Thymus (tissue), 11 donors: Measurements from ENCODE around the gene RASGRP3. TPM values are rescaled to one million over a fixed set of nuclear protein-coding genes. Genes with fewer than 3 reads are reported as not detected.
"Not testable (repeated sequence)": the region's sequence is repeated elsewhere in the genome, so short reads cannot be mapped to it uniquely, and the experiment has no call there.

Experiments used
- DNase-seq, 9 donors: peaks; one replicate each; pipeline ENCODE4 v3.0.0-alpha.2; 2013; ENCODE audit warnings: low spot score in 9 of 9, low read depth in 6 of 9, missing footprints in 1 of 9
- H3K27ac ChIP-seq, 2 donors: one replicate each; pipeline ENCODE4 v1.5.1; 2013; ENCODE audit warnings: control low read depth in 1 of 2, low read depth in 1 of 2, low read length in 1 of 2, mild to moderate bottlenecking in 1 of 2, moderate library complexity in 1 of 2
- H3K27me3 ChIP-seq, 2 donors: one replicate each; pipeline ENCODE4 v1.5.1; 2013; ENCODE audit warnings: low read length in 1 of 2; ENCODE audit not compliant: control insufficient read depth in 2 of 2, insufficient read depth in 1 of 2
- H3K36me3 ChIP-seq, 2 donors: one replicate each; pipeline ENCODE4 v1.5.1; 2013; ENCODE audit warnings: low read length in 1 of 2, mild to moderate bottlenecking in 1 of 2, moderate library complexity in 1 of 2; ENCODE audit not compliant: control insufficient read depth in 2 of 2, insufficient read depth in 2 of 2
- H3K4me1 ChIP-seq, 2 donors: one replicate each; pipeline ENCODE4 v1.5.1; 2013; ENCODE audit warnings: low read length in 2 of 2; ENCODE audit not compliant: control insufficient read depth in 2 of 2, insufficient read depth in 2 of 2
- H3K4me3 ChIP-seq, 2 donors: one replicate each; pipeline ENCODE4 v1.5.1; 2013; ENCODE audit warnings: low read length in 2 of 2, control low read depth in 1 of 2, mild to moderate bottlenecking in 1 of 2
- H3K9me3 ChIP-seq, 2 donors: one replicate each; pipeline ENCODE4 v1.5.1; 2013; ENCODE audit warnings: low read length in 1 of 2, mild to moderate bottlenecking in 1 of 2; ENCODE audit not compliant: control insufficient read depth in 2 of 2, insufficient read depth in 1 of 2
- WGBS: extraction: QIAGEN DNeasy Blood & Tissue Kit; methylation state at CpG from one replicate; pipeline ENCODE4 v1.1.7; 2013; 5-methylcytosine and 5-hydroxymethylcytosine counted together
- polyA plus RNA-seq: library from polyadenylated mRNA; stranded (reverse); fragments of 200-250 nt; gene quantifications from one replicate; pipeline ENCODE4 v1.2.3, GENCODE V29; 2013
- total RNA-seq: library from RNA; stranded (reverse); fragments of 120-200 nt; gene quantifications from one replicate; pipeline ENCODE4 v1.2.4, GENCODE V29; 2013
- donor health status: healthy.

Gene RASGRP3
- total and polyA plus RNA-seq, 2 donors, result 6.5 to 8.2 TPM

DNA sequence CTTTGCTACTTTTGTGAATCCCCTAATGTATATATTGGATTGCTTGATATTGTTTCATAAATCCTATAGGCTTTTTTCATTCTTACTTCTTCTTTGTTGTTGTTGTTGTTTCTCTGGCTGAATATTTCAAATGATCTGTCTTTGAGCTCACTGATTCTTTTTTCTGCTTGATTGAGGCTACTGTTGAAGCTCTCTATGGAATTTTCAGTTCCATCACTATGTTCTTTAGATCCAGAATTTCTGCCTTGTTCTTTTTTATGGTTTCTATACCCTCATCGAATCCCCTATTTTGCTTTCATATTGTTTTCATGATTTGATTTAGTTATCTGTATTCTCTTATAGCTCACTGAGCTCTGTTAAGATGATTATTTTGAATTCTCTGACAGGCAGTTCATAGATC, 24.6 kb upstream of the RASGRP3 start:
- 98% methylated on average over 1 of the region's 1 CpG for WGBS
- DNase-seq, result no peak
- H3K4me1 ChIP-seq, result no peaks in the 10 kb centered on the region
- peaks cover 2 to 7% of the 10 kb centered on the region in 2 donors for H3K9me3 ChIP-seq
- H3K27ac ChIP-seq, result no peak overlapping the region
- H3K4me3 ChIP-seq, result no peak overlapping the region
- no peaks in the 10 kb centered on the region for H3K27me3 ChIP-seq
- H3K36me3 ChIP-seq, result no peaks in the 10 kb centered on the region

GRCh38 chr2:33452545-33452944, 23.9 kb upstream of the RASGRP3 start:
- Histone ChIP-seq H3K4me3 (no peak overlapping the region), H3K27me3 (no peaks in the 10 kb centered on the region), H3K9me3 (peaks cover 2 to 7% of the 10 kb centered on the region in 2 donors), H3K27ac (no peak overlapping the region), H3K36me3 (no peaks in the 10 kb centered on the region), H3K4me1 (no peaks in the 10 kb centered on the region)
- no peak for DNase-seq

DNA sequence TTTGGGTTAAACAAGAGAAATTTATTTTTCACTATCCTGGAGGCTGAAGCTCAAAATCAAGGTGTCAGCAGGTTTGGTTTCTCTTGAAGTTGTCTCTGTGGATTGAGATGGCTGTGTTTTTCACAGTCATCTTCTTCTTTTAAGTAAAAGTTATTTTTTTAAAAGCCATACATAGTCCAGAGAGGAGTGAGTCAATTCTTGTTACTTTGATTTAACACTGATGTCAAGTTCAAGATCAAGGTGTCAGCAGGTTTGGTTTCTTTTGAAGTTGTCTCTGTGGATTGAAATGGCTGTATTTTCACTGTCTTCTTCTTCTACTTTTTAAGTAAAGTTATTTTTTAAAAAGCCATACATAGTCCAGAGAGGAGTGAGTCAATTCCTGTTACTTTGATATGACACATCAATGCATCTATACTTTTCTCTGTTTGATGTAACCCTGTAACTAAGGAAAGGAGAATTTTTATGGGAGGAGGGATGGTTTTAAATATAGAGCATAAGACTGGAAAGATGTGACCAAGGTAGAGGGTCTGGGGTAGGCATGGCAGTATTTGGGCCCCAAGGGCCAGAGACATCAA, 22.5 kb upstream of the RASGRP3 start:
- Histone ChIP-seq H3K36me3 (no peaks in the 10 kb centered on the region), H3K9me3 (peaks cover 2 to 7% of the 10 kb centered on the region in 2 donors), H3K4me1 (no peaks in the 10 kb centered on the region), H3K4me3 (no peak overlapping the region), H3K27ac (no peak overlapping the region), H3K27me3 (no peaks in the 10 kb centered on the region)
- DNase-seq, result no peak

DNA sequence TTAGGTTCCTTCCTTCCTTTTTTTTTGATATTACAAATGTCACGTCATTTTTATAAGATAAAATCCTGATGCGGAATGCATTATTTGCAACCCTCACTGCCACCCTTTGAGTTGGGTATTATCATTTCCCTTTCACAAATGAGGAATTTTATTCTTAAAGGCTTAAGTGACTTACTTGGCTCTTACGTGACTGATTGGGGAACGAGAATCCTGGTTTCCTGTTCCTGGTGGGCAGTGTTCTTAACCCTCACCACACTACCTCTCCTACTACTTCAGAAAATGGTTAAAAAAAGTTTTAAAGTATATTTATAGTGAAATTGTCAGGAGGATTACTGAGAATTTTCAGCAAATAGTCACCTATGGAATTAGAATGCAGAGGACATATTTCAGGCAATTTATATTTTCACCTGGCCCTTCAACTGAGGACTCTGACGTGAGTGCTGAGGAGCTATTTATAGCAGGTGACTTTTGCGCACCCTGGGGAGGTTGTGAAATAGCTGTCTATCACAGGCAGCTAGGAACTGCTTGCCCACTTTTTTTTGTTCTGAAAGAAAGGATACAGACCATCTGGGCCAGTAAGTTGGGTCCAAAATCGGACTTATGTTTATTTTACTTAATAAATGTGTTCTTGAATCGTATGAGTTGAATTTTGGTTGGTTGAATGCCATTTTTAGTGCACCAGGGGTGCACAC, 18.7 kb upstream of the RASGRP3 start:
- no peak for DNase-seq
- H3K9me3 ChIP-seq, result peaks cover 0 to 2% of the 10 kb centered on the region in 2 donors

GRCh38 chr2:33458248-33458819, 18.1 kb upstream of the RASGRP3 start:
- H3K27me3 ChIP-seq, result no peaks in the 10 kb centered on the region
- H3K4me3 ChIP-seq, result no peak overlapping the region
- WGBS, result over 99% methylated on average over 3 of the region's 3 CpGs
- H3K36me3 ChIP-seq, result no peaks in the 10 kb centered on the region
- no peaks in the 10 kb centered on the region for H3K4me1 ChIP-seq
- DNase-seq, result no peak
- no peaks in the 10 kb centered on the region for H3K9me3 ChIP-seq
- H3K27ac ChIP-seq, result no peak overlapping the region

More for the DNA sequence above, 18.7 kb upstream of the RASGRP3 start:
- no peak overlapping the region for H3K27ac ChIP-seq
- H3K27me3 ChIP-seq, result no peaks in the 10 kb centered on the region
- 39% methylated on average over 8 of the region's 8 CpGs for WGBS
- H3K4me3 ChIP-seq, result no peak overlapping the region
- no peaks in the 10 kb centered on the region for H3K36me3 ChIP-seq
- no peaks in the 10 kb centered on the region for H3K4me1 ChIP-seq

DNA sequence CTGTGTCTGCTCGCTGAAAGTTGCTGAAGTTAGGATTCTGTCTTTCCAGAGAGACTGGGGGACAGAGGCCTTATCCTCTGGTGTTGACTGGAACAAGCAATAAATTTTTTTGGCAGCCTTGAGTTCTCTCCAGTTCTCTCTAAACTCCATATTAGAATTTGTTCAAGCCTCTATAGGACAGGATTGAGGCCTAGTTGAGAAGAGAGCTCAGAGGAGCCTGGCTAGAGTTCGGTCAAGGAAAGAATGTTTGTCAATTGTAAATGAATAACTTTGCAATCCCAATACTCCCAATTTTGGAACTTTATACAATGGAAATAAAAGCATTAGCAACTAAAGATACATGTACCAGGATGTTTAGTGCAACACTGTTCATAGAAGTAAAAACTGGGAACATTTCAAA, 16.7 kb upstream of the RASGRP3 start:
- Histone ChIP-seq H3K4me3 (no peak overlapping the region), H3K27me3 (no peaks in the 10 kb centered on the region), H3K4me1 (no peaks in the 10 kb centered on the region), H3K9me3 (no peaks in the 10 kb centered on the region), H3K36me3 (no peaks in the 10 kb centered on the region), H3K27ac (no peak overlapping the region)
- DNase-seq, result no peak
- 100% methylated on average over 2 of the region's 2 CpGs for WGBS

GRCh38 chr2:33462512-33462911, 13.9 kb upstream of the RASGRP3 start:
- not testable (repeated sequence) for H3K27me3 ChIP-seq, DNase-seq, H3K27ac ChIP-seq, H3K4me3 ChIP-seq, H3K36me3 ChIP-seq, H3K4me1 ChIP-seq, H3K9me3 ChIP-seq
- WGBS, result 97% methylated on average over 8 of the region's 8 CpGs

- no peaks in the 10 kb centered on the region for H3K4me1 ChIP-seq
- no peaks in the 10 kb centered on the region for H3K27me3 ChIP-seq
- no peak overlapping the region for H3K27ac ChIP-seq
- no peak overlapping the region for H3K4me3 ChIP-seq
- no peak for DNase-seq
- no peaks in the 10 kb centered on the region for H3K9me3 ChIP-seq
- no peaks in the 10 kb centered on the region for H3K36me3 ChIP-seq
- WGBS, result 98% methylated on average over 3 of the region's 3 CpGs
Observed at GRCh38 chr2:33467413-33467812, 9.0 kb upstream of the RASGRP3 start.

GRCh38 chr2:33469238-33469637, 7.2 kb upstream of the RASGRP3 start:
- no peak for DNase-seq
- no peaks in the 10 kb centered on the region for H3K4me1 ChIP-seq
- 99% methylated on average over 5 of the region's 5 CpGs for WGBS
- H3K9me3 ChIP-seq, result no peaks in the 10 kb centered on the region
- H3K4me3 ChIP-seq, result no peak overlapping the region
- no peaks in the 10 kb centered on the region for H3K27me3 ChIP-seq
- H3K36me3 ChIP-seq, result no peaks in the 10 kb centered on the region
- H3K27ac ChIP-seq, result no peak overlapping the region
